22Rv1 (cell line): ENCODE data around the gene NPM3.

ENCODE experiments used
- ZFX ChIP-seq: fragments of 450-650 bp; IDR thresholded peaks from 2 replicates; pipeline ENCODE4 v1.6.1; 2017; ENCODE audit warnings: antibody characterized with exemption, borderline replicate concordance
- TF ChIP-seq, protein P1 (sequence below): fragments of 450-650 bp; IDR thresholded peaks from 2 replicates; pipeline ENCODE4 v1.5.1; 2017; ENCODE audit warnings: mild to moderate bottlenecking

DNA sequence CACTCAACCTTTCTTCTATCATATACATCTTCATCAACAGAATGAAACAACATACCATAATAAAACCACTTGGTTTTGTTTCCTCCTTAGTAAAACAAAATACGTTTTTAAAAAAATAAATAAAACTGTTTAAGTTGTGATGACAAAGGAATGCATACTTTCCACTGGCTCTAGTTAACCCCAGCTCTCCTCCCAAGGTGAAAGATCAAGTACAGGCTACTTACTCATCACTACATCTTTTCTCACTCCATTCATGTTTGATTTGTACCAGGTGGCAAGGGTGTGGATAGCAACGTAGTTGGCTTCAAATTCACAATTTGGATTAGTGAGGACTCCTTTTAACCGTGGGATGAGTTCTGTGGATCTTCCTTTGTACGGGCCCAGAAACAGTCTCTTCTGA is 20.3 kb upstream of the NPM3 start:
- TF ChIP-seq, protein P1, sequence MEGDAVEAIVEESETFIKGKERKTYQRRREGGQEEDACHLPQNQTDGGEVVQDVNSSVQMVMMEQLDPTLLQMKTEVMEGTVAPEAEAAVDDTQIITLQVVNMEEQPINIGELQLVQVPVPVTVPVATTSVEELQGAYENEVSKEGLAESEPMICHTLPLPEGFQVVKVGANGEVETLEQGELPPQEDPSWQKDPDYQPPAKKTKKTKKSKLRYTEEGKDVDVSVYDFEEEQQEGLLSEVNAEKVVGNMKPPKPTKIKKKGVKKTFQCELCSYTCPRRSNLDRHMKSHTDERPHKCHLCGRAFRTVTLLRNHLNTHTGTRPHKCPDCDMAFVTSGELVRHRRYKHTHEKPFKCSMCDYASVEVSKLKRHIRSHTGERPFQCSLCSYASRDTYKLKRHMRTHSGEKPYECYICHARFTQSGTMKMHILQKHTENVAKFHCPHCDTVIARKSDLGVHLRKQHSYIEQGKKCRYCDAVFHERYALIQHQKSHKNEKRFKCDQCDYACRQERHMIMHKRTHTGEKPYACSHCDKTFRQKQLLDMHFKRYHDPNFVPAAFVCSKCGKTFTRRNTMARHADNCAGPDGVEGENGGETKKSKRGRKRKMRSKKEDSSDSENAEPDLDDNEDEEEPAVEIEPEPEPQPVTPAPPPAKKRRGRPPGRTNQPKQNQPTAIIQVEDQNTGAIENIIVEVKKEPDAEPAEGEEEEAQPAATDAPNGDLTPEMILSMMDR = no peak
- TF ChIP-seq ZFX = no peak
